ENCODE data around the gene CYREN. TPM values are rescaled to one million over a fixed set of nuclear protein-coding genes. Genes with fewer than 3 reads are reported as not detected.

CYREN gene
- total and polyA plus RNA-seq, 9 of the 15 experiments (the other 6 are each of a cell fraction or from before 2014, with no cell fraction given), result 13.9 to 108 (median 88.8) TPM

- TF ChIP-seq ZNF699 (CRISPR knock-in tag; IDR thresholded peaks at IDR 0.05; ENCODE audit: insufficient replicate concordance), result no peak
- TF ChIP-seq THRB (CRISPR knock-in tag; conservative IDR thresholded peaks at IDR 0.05), result 0 out of 2 replicates have a peak, but pooled peaks have one; percentile 22
- TF ChIP-seq CTCFL (IDR thresholded peaks at IDR 0.05; ENCODE audit: borderline replicate concordance, insufficient read depth, low read depth, low read length, poor library complexity, severe bottlenecking), result no peak
- 0 out of 2 replicates have a peak, but pooled peaks have one; percentile 22 for TF ChIP-seq MECOM (CRISPR knock-in tag; IDR thresholded peaks at IDR 0.05)
- TF ChIP-seq CREM (IDR thresholded peaks at IDR 0.05; ENCODE audit: low read depth), result peak; percentile 46; the same call in 1 of the 2 replicates
- peak; percentile 86 for TF ChIP-seq NFRKB (IDR thresholded peaks at IDR 0.05; ENCODE audit: low read depth)
- TF ChIP-seq ZBTB9 (CRISPR knock-in tag; IDR thresholded peaks at IDR 0.05), result peak; percentile 77; the same call in 1 of the 2 replicates
- TF ChIP-seq SMAD4 (CRISPR knock-in tag; conservative IDR thresholded peaks at IDR 0.05), result peak; percentile 89
- TF ChIP-seq KDM2B (CRISPR knock-in tag; IDR thresholded peaks at IDR 0.05), result no peak
- TF ChIP-seq SMAD1 (IDR thresholded peaks at IDR 0.05; ENCODE audit: low read depth, low read length, partially characterized antibody), result no peak
- peak; percentile 44; the same call in 1 of the 2 replicates for TF ChIP-seq MBD2 (IDR thresholded peaks at IDR 0.05; ENCODE audit: borderline replicate concordance, low read depth)
- peak; percentile 66 for TF ChIP-seq TAF9B (IDR thresholded peaks at IDR 0.05; ENCODE audit: partially characterized antibody)
- TF ChIP-seq HDGF (IDR thresholded peaks at IDR 0.05), result no peak; the same call in 1 of the 2 replicates
- peak; percentile 79 for TF ChIP-seq ATF3 (IDR thresholded peaks at IDR 0.05)
- no peak for TF ChIP-seq ATF3 (CRISPR knock-in tag; conservative IDR thresholded peaks at IDR 0.05)
- TF ChIP-seq ZNF445 (CRISPR knock-in tag; IDR thresholded peaks at IDR 0.05; ENCODE audit: low read depth), result peak; percentile 12; the same call in 1 of the 2 replicates
- TF ChIP-seq ZSCAN32 (CRISPR knock-in tag; IDR thresholded peaks at IDR 0.05), result no peak
- peak; percentile 38; the same call in 1 of the 2 replicates for TF ChIP-seq HBP1 (CRISPR knock-in tag; IDR thresholded peaks at IDR 0.05)
- TF ChIP-seq ZNF197 (CRISPR knock-in tag; IDR thresholded peaks at IDR 0.05; ENCODE audit: low read depth), result 0 out of 2 replicates have a peak, but pooled peaks have one; percentile 20
Measured at GRCh38 chr7:135160098-135160857, 10.2 kb downstream of the CYREN start (continued).
